ENCODE measurements around the gene SREBF1. TPM values are rescaled to one million over a fixed set of nuclear protein-coding genes. Genes with fewer than 3 reads are reported as not detected.

The SREBF1 gene
- total and polyA plus RNA-seq, 5 donors = 28.7 to 45.7 (median 40.5) TPM

GRCh38 chr17:17763136-17763535 is 73.7 kb downstream of the SREBF1 start:
- intact Hi-C loops (cut with DNase I) = no loop called here
- no peaks in the 10 kb centered on the region for H3K27me3 ChIP-seq (ENCODE audit: control insufficient read depth, insufficient read depth)
- 64% methylated on average over 9 of the region's 9 CpGs for WGBS
- no peak for DNase-seq
- peaks cover 7% of the 10 kb centered on the region for H3K4me1 ChIP-seq (ENCODE audit: control insufficient read depth, insufficient read depth, low read length)
- no peak overlapping the region for H3K4me3 ChIP-seq (ENCODE audit: low read length)
- no peak overlapping the region for H3K27ac ChIP-seq (ENCODE audit: low read length)
- H3K9me3 ChIP-seq (ENCODE audit: control insufficient read depth, low read length) = no peaks in the 10 kb centered on the region
- peak in 1 of 2 donors; percentile 32 for ATAC-seq

DNA sequence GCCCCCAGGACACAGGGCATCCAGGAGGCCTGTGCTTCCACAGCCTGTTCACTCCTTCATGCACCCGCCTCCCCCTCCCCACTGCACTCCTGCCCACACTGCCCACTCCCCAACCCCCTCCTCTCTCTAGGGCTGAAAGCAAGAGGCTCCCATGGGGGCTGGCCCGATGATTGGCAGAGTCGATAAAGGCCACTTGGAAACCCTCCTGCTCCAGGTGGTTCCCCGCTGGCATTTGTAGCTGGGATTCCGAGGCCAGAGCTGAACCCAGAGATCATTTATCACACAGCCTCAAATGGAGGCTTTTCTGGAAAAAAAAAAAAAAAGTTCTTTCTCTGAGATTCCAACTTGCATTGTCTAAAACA is 74.1 kb downstream of the SREBF1 start:
- Histone ChIP-seq H3K4me3 (ENCODE audit: low read length) (no peak overlapping the region), H3K9me3 (ENCODE audit: control insufficient read depth, low read length) (no peaks in the 10 kb centered on the region), H3K4me1 (ENCODE audit: control insufficient read depth, insufficient read depth, low read length) (peaks cover 6% of the 10 kb centered on the region), H3K27me3 (ENCODE audit: control insufficient read depth, insufficient read depth) (no peaks in the 10 kb centered on the region), H3K27ac (ENCODE audit: low read length) (no peak overlapping the region)
- DNase-seq (no peak), ATAC-seq (no peak)
- 51% methylated on average over 5 of the region's 5 CpGs for WGBS
- intact Hi-C loops (cut with DNase I) = no loop called here

Small RNAs within 50 kb of the gene (microRNA-seq; reads per million reads assigned to microRNA genes)
- 14.7 to 22.5 reads per million in 2 donors for gene MIR33B
- gene MIR6777 = 0 reads per million in 2 donors

Other genes starting within 250 kb of the SREBF1 start
- 10 to 100 TPM; 18.4 to 28.5 (median 19.3) TPM for gene PEMT, start 245.3 kb downstream of the SREBF1 start, total RNA-seq
- 28.0 TPM for gene PEMT, start 245.3 kb downstream of the SREBF1 start, polyA plus RNA-seq
- gene RAI1, start 155.5 kb downstream of the SREBF1 start, total RNA-seq = 10 to 100 TPM; 18.2 to 26.8 (median 23.4) TPM
- gene RAI1, start 155.5 kb downstream of the SREBF1 start, polyA plus RNA-seq = 18.8 TPM
- gene TOM1L2, start 135.4 kb upstream of the SREBF1 start, total RNA-seq = 100 to 1,000 TPM; 196 to 248 (median 227) TPM
- 176 TPM for gene TOM1L2, start 135.4 kb upstream of the SREBF1 start, polyA plus RNA-seq
- gene DRC3, start 135.9 kb upstream of the SREBF1 start, total RNA-seq = 1 to 10 TPM; 1.4 to 3.2 (median 2.3) TPM
- gene DRC3, start 135.9 kb upstream of the SREBF1 start, polyA plus RNA-seq = 1.5 TPM
- 10 to 100 TPM; 22.0 to 31.6 (median 29.3) TPM for gene ATPAF2, start 202.2 kb upstream of the SREBF1 start, total RNA-seq
- 33.6 TPM for gene ATPAF2, start 202.2 kb upstream of the SREBF1 start, polyA plus RNA-seq
- gene GID4, start 202.4 kb upstream of the SREBF1 start, total RNA-seq = 10 to 100 TPM; 13.8 to 20.7 (median 15.5) TPM
- gene GID4, start 202.4 kb upstream of the SREBF1 start, polyA plus RNA-seq = 8.1 TPM